Stimulated activated CD8-positive, alpha-beta memory T cell treated with anti-CD3 and anti-CD28 coated beads, Interleukin-15, amount 100 ng/mL, for 24 hours (primary cell): ENCODE data around the gene BMP6.

Experiments used
- DNase-seq: peaks from one replicate; pipeline ENCODE4 v3.0.0-alpha.2; 2020; ENCODE audit warnings: low read depth

BMP6 gene

DNA sequence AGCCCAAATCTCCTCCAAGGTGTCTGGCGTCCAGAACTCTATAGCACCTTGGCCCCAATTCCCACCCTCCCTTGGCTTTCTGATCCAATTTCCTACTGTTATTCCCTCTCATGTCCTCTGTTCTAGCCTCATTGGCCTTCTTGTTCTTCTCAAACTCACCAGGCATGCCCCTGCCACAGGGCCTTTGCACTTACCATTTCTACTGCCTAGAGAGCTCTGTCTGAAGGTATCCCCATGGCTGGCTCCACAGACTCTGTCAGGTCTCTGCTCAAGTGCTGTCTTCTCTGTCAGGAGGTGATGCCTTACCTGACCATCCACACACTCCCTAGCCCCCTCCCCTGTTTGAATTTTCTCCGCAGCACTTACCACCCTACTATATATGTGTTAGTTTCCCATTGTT lies 5.6 kb upstream of the BMP6 start:
- no peak for DNase-seq

- no peak for DNase-seq
Measured at GRCh38 chr6:7721649-7722048, 4.2 kb upstream of the BMP6 start.

DNA sequence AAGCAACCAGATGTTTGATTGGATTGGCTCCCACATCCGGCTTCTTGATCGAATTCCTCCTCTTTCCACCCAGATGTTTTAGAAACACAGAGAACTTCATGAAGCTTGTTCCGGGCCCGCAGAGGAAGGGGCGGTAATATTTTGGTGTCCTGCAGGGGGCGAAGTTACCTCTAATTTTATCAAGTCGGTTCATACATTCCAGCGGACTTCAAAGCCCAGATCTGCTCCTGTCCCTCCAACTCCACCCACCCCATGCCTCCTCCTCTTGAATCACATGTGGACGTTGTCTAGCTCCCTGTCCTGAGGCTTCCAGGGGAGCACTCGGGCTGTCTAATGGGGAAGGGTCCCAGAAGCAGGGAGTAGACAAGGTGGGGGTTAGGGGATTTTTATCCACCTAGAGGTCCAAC lies 2.9 kb upstream of the BMP6 start:
- DNase-seq: peak; percentile 36

- no peak for DNase-seq
Measured at GRCh38 chr6:7723554-7723953, 2.3 kb upstream of the BMP6 start.

DNA sequence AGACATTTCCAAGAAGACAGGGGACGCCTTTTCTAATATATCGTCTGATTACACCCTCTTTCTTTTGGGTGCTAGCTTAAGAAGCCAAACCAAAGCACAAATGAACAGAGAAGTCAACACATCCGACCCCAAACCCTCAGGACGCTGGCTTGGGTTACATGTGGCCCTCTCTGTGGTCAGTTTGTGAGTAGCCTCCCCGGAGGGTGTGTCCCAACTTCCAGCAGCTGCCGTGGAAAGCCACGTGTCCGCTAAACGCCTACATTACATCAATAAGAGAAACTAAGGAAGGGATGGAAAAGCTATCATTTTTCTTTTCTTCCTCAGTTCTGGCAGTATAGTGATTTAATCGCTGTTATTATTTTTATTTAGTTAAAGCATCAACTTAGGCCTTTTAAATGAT lies 487 bp upstream of the BMP6 start:
- no peak for DNase-seq

DNA sequence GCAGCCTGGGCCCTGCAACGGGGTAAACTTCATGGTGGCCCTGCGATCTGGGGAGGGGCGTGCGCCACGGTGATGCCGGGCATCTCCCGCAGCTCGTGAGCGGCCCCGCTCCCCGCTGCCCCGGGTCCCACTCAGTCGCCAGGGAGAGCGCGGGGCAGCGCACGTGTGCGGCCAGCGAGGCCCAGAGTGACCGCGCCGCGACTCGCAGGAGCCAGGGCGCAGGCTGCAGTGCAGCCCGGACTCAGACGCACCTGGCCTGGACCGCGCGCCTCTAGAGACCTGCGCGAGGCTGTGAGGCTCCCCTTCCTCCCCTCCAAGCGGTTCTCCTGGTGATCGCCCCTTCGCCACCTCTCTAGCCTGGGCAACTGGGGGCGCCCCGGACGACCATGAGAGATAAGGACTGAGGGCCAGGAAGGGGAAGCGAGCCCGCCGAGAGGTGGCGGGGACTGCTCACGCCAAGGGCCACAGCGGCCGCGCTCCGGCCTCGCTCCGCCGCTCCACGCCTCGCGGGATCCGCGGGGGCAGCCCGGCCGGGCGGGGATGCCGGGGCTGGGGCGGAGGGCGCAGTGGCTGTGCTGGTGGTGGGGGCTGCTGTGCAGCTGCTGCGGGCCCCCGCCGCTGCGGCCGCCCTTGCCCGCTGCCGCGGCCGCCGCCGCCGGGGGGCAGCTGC lies 652 bp downstream of the BMP6 start:
- DNase-seq: no peak

DNA sequence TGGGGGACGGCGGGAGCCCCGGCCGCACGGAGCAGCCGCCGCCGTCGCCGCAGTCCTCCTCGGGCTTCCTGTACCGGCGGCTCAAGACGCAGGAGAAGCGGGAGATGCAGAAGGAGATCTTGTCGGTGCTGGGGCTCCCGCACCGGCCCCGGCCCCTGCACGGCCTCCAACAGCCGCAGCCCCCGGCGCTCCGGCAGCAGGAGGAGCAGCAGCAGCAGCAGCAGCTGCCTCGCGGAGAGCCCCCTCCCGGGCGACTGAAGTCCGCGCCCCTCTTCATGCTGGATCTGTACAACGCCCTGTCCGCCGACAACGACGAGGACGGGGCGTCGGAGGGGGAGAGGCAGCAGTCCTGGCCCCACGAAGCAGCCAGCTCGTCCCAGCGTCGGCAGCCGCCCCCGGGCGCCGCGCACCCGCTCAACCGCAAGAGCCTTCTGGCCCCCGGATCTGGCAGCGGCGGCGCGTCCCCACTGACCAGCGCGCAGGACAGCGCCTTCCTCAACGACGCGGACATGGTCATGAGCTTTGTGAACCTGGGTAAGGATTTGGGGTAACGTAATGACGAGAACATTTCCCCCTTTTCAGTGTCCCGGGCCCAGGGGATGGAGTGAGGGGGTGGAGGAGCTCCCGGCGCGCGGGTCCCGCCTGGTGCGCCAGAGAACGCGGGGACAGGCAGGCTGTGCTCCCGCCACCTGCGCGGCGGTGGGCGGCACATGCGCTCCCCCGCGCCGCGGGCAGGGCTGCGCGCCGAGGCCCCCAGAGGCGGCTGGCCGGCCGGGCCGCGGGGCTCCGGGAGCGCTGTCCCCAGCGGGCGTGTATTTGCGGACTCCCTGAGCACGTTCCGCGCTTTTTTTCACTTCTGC lies 1.4 kb downstream of the BMP6 start:
- DNase-seq: no peak

DNA sequence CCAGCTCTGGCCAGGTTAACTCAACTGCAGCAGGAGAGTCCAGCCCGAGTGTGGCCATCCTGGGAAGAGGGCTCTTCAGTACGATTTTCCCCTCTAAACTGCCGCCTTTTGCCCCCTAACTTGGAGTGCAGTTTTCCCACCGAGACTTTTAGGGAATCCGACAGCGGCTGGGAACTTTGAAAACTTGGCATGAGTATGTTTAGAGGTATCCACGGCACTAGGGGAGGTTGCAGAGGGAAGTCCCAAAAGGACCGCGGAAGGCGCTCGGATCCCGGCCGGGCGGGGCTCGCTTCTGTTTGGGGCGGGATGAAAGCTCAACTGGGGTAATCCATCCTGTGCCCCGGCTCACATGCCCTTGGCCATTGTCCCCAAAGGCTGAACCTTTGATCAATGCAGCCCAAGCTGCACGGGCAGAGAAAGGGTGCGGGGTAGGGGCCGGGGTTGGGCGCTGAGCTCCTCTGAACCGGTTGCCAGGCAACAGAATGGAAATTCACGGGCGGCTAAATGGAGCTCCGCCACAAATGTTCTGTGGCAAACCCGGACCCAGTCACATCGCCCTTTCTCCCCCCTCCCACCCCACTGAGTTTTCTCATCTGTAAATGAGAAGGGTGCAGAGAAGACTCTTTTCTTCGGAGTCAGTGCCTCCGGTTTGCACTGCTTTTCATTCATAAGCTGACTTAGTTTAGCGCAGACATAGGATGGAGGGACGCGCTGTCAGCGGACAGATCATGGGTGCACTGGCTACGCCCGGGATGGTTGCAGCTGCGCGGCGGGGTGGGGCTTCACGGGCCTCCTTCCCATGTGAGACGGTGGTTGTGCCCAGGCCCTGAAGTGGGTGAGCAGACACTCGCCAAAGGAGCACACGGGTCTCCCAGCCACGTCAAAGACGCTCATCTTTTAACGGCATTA lies 2.3 kb downstream of the BMP6 start:
- no peak for DNase-seq

- DNase-seq: no peak
Measured at GRCh38 chr6:7728855-7729590, 3.1 kb downstream of the BMP6 start.

DNA sequence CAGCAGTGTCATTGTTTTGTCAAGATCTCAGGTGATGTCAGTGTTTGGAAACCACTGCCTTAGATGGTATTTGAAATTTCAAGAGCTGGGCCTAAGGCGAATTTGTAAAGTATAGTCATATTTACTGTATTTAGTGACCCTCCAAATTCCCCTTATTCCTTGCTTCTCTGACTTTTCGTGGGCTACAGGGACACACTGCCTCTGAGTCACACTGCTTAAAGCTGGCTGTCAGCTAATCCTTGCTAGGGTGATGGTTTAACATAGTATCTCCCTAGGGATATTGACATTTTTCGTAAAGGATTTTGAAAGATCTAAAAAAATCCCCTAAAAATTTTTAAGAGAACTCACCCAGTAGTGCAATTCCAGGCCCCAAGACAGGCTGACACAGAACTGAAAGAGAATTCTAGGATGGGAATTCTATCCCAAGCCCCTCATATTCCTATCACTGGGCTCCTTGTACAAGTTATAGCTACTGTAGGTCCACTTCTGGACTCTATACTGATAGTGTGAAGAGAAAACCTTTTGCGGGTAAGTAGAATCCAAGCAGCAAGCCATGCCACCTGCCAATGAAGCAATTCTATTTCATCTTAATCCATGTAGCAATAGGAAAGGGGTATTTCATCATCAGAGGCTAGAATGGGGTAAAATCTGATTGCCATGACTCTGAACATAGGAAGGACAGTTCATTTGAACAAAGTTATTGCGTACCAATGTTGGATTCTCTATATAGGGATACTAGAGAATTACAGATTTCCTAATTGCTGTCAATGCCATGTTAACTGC lies 4.3 kb downstream of the BMP6 start:
- no peak for DNase-seq

GRCh38 chr6:7730784-7731227 lies 4.9 kb downstream of the BMP6 start:
- DNase-seq: no peak

- no peak for DNase-seq
Measured at GRCh38 chr6:7731294-7731693, 5.4 kb downstream of the BMP6 start.

- no peak for DNase-seq
Measured at GRCh38 chr6:7732228-7732627, 6.3 kb downstream of the BMP6 start.

- no peak for DNase-seq
Measured at GRCh38 chr6:7734707-7735383, 8.9 kb downstream of the BMP6 start.

- no peak for DNase-seq
Measured at GRCh38 chr6:7737106-7737505, 11.2 kb downstream of the BMP6 start.

DNA sequence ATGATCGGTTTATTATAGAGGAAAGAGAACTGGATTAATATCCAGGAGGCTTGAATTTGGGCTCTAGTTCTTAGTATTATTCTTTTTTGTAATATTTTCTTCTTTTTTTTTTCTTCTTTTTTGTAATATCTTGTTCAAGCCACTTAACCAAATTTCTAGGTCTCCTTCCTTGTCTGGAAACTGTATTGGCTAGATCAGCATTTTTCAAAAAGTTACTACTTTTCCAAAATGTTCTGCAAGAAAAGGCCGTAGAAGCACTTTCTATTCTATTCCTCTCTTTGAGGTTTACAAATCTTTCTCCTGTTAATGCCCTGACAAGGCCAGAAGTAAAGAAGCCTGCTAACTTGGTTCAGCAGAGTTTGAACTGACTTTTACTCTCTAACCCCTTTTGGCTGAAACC lies 12.0 kb downstream of the BMP6 start:
- DNase-seq: no peak

DNA sequence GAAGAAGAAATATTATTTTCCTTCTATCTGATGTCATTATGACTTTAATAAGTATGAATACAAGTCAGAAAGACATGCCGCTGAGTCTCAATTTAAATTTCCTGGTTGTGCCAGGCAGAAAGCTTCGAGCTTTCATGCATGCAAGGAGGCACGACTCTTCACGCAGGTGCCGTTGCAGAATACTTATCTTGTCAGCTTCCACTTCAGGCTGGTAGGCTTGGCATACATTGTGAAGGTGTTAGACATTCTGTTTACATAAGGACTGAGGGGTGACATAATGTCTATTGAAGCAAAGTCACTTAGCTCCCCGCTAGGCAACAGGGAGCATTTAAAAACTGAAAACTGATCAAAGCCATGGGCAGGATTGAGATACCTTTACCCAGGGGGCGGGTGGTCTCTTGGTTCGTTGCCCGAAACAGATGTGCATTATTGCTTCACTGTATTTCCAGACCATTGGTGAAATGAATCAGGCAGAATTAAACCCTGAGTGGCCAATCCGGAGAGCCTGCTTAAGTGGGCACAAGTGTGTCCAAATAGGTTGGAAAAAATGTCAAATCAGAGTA lies 16.4 kb downstream of the BMP6 start:
- DNase-seq: no peak

DNA sequence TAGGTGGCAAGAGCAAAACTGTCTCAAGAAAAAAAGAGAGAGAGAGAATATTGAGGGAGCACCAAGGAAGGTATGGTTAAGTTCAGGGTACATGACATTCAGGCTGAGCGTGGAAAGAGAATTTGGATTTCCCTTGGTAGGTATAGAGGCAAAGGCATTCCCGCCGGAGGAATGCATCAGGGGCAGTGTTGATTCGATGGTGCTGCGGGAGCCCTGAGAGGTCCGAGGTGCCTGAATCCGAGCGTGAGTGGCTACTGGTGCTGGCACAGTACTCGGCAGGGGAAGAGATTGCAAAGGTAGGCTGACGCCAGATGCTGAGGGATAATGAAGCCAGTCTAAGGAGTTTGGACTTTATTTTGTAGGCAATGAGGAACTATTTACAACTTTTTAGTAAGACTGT lies 20.0 kb downstream of the BMP6 start:
- no peak for DNase-seq

DNA sequence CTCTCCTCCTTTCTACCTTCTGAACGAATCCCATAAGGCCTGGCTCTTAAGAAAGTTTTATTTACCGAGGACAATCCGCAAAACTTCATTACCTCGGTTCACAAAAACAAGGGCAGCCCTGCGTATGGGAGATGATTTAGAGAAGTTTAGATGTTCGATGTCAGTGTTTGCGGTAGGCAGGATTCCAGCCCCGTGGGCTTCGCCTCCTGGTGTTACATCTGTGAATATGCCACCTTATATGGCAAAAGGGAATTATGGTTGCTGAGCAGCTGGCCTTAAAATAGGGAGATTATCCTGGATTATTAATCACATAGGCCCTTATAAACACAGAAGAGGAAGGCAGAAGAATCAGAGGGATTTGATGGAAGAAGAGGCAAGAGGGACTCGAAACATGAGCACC lies 21.1 kb downstream of the BMP6 start:
- DNase-seq: no peak

DNA sequence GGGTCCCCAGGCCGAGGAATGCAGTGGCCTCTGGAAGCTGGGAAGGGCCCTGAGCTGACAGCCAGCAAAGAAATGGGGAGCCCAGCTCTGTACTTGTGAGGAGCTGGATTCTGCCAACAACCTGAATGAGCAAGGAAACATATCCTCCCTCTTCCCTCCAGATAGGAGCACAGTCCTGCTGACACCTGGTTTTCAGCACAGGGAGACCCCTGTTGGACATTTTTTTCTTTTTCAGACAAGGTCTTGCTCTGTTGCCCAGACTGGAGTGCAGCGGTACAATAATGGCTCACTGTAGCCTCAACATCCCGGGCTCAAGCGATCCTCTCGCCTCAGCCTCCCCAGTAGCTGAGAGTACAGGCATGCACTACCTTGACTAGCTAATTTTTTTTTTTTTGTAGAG lies 21.5 kb downstream of the BMP6 start:
- no peak for DNase-seq
